GM12892 (cell line): ENCODE results near the gene SPIB.

ENCODE experiments used
- DNase-seq: peaks from one replicate; pipeline ENCODE4 v3.0.0; 2011; ENCODE audit not compliant: insufficient read length
- FAIRE-seq: peaks from 2 replicates; lab custom pipeline; 2011; peaks lifted over from hg19 to GRCh38; lab: Jason Lieb, UNC
- POLR2A ChIP-seq: IDR thresholded peaks from 2 replicates; pipeline ENCODE4 v1.6.1; 2011; ENCODE audit warnings: low read depth, low read length, control low read depth
- POLR2AphosphoS5 ChIP-seq: IDR thresholded peaks from 2 replicates; pipeline ENCODE4 v1.6.1; 2011; ENCODE audit warnings: low read depth, low read length, control low read depth
- TAF1 ChIP-seq: IDR thresholded peaks from 2 replicates; pipeline ENCODE4 v1.6.1; 2011; ENCODE audit warnings: low read depth, mild to moderate bottlenecking, control low read depth, low read length, borderline replicate concordance

Gene SPIB

GRCh38 chr19:50413531-50413930 lies 5.2 kb upstream of the SPIB start:
- DNase-seq: no peak
- no peak for FAIRE-seq
- TF ChIP-seq POLR2AphosphoS5 (no peak), TAF1 (no peak), POLR2A (no peak)

- DNase-seq (peak; percentile 93), FAIRE-seq (peak; percentile 95)
- TF ChIP-seq POLR2AphosphoS5: no peak
- peak; percentile 48; the same call in 1 of the 2 replicates for TF ChIP-seq POLR2A
- TF ChIP-seq TAF1: no peak
Observed at GRCh38 chr19:50414864-50415660, 3.7 kb upstream of the SPIB start.

DNA sequence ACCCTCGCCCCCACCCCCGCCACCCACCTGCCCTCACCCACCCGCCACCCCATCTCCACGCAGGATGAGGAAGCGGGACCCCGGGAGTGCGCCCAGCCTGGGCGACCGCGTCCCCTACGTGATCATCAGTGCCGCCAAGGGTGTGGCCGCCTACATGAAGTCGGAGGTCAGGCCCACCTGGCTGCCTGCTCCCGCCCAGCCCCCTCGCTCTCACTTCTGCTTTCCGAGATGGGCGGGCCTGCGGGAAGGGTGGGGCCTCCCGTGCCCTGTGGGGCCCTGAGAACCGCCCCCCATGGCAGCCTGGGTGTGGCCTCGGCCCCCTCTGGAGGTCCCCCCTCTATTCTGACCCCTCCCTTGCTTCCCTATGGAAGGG lies 3.1 kb upstream of the SPIB start:
- peak; percentile 98 for FAIRE-seq
- no peak for TF ChIP-seq POLR2A
- DNase-seq: peak; percentile 97

DNA sequence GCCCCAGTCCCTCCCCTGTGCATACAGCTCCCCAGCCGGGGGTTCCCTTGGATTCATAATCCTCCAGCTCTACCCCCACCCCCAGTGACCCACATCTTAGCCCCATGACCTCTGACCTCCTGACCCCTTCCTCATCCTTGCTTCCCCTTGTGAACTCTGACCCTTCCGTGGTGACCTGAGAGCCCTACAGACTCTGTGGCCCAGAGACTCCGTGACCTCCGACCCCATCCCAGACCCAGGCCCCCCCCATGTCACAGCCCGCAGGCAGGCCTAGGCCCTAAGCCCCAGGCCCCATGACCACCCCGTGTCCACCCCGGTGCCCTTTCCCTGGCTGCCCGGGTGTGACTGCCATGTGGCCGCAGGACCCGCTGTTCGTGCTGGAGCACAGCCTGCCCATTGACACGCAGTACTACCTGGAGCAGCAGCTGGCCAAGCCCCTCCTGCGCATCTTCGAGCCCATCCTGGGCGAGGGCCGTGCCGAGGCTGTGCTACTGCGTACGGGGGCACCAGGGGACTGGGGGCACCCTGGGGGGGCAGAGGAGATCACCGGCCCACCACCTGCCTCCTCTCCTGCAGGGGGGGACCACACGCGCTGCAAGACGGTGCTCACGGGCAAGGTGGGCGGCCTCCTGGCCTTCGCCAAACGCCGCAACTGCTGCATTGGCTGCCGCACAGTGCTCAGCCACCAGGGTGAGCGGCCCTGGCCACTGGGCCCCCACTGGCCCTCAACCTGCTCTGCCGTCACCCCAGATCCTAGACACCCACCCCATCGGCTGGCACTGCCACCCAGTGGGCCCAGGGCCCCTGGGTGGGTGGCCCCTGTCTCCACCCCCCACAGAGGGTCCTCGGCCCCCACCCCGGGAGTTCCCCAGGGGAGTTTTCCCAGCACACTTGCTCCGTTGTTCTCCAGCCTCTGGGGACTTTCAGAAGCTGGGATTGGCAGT lies 2.4 kb upstream of the SPIB start:
- DNase-seq (no peak), FAIRE-seq (no peak)
- TF ChIP-seq POLR2A (no peak), TAF1 (no peak), POLR2AphosphoS5 (no peak)

DNA sequence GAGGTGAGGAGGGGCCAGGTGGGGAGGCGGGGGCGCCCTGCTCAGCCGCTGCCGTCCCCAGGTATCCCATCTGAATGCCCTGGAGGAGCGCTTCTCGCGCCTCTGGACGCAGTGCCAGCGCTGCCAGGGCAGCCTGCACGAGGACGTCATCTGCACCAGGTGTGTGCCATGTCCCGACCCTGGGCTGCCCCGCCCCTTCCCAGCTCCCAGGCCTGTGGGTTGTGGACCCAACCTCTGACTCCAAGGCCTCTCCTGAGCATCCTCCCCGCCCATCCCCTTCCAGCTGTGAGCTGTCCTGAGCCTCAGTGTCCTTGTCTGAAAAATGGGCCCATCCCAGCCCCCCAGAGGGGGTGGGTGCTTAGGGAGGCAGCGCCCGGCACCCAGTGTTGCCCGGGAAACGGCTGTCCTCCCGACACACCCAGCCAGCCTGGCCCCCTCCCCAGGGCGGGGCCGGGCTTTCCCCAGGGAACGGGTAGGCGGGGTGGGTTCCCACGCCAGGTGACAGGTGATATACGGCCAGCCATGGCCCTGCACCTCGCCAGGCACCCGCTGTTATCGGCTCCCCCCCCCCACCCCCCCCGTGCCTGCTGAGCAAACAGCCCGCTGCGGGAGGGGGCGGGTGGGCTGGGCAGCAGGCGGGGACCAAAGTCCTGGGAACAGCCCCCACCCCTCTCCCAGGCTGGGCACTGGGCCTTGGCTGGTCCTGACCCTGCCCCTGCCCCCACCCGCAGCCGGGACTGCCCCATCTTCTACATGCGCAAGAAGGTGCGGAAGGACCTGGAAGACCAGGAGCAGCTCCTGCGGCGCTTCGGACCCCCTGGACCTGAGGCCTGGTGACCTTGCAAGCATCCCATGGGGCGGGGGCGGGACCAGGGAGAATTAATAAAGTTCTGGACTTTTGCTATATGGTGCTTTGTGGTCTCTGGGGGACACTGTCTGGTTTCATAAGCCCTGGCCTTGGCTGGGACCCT lies 1.3 kb upstream of the SPIB start:
- FAIRE-seq (peak; percentile 14), DNase-seq (no peak)
- no peak for TF ChIP-seq POLR2A
- no peak for TF ChIP-seq TAF1
- TF ChIP-seq POLR2AphosphoS5: no peak; the same call in 1 of the 2 replicates

GRCh38 chr19:50419022-50419579 lies 363 bp downstream of the SPIB start:
- DNase-seq (no peak), FAIRE-seq (no peak)
- no peak for TF ChIP-seq POLR2A

DNA sequence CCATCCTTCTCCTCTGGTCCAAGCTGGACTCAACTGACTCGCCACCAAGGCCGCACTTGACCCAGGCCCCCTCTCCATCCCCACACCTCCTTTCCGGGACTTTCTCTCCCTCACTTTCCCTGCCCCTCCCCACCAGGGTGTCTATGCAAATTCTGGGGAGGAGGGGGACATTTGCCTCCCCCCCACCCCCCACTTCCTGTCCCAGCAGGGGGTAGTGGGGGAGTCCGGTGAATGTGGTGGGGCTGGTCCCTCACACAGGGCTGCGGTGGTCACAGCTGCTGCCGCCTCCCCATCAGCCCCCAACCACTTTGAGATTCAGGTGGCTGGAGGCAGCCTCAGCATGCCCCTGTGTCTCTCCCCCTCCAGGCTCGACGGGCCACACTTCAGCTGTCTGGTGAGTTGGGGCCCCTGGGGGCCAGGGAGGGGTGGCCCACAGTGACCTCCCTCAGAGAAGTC lies 870 bp downstream of the SPIB start:
- no peak for TF ChIP-seq POLR2AphosphoS5
- TF ChIP-seq POLR2A: peak; percentile 38; the same call in 1 of the 2 replicates
- DNase-seq (no peak), FAIRE-seq (peak; percentile 95)

GRCh38 chr19:50420127-50420526 lies 1.4 kb downstream of the SPIB start:
- TF ChIP-seq POLR2AphosphoS5 (no peak), POLR2A (no peak), TAF1 (no peak)
- DNase-seq (no peak), FAIRE-seq (peak; percentile 40)

GRCh38 chr19:50420808-50421207 lies 2.1 kb downstream of the SPIB start:
- DNase-seq (no peak), FAIRE-seq (peak; percentile 21)
- no peak for TF ChIP-seq POLR2AphosphoS5
- no peak for TF ChIP-seq POLR2A
- no peak for TF ChIP-seq TAF1

GRCh38 chr19:50422397-50423278 lies 3.9 kb downstream of the SPIB start:
- no peak for TF ChIP-seq POLR2AphosphoS5
- TF ChIP-seq TAF1: no peak
- TF ChIP-seq POLR2A: no peak
- DNase-seq (no peak), FAIRE-seq (no peak)
